MCF 10A (cell line): ENCODE data around the gene GDPD1. TPM values are rescaled to one million over a fixed set of nuclear protein-coding genes. Genes with fewer than 3 reads are reported as not detected.
"Not testable (repeated sequence)": the region's sequence is repeated elsewhere in the genome, so short reads cannot be mapped to it uniquely, and the experiment has no call there.

Source experiments
- BruUV-seq: library from RNA; stranded (reverse); fragments of 400-500 nt; replicated peaks from 2 replicates; lab custom pipeline; 2021; lab: Mats Ljungman, UMichigan
- CTCF ChIA-PET: fragments of 300-600 bp; sonication (Branson Sonifier 250); formaldehyde crosslinking; extraction: SDS; loops from one replicate; lab custom pipeline; 2021; ENCODE audit warnings: antibody characterized with exemption, inconsistent platforms; lab: Yijun Ruan, JAX
- POLR2A ChIA-PET: fragments of 300-600, 350-650 bp; sonication (Branson Sonifier 250); formaldehyde crosslinking; extraction: SDS; loops from one replicate; lab custom pipeline; 2020; ENCODE audit warnings: antibody characterized with exemption, inconsistent platforms; lab: Yijun Ruan, JAX
- DNase-seq: peaks from one replicate; pipeline ENCODE4 v3.0.0-alpha.2; 2018; ENCODE audit not compliant: unreplicated experiment
- H3K27ac Mint-ChIP-seq: one replicate; pipeline ENCODE4 v1.8.0; 2022; ENCODE audit warnings: mild to moderate bottlenecking, low read depth, mixed read lengths; ENCODE audit not compliant: unreplicated experiment
- H3K27me3 Mint-ChIP-seq: one replicate; pipeline ENCODE4 v1.8.0; 2022; ENCODE audit warnings: mixed read lengths; ENCODE audit not compliant: insufficient read depth, unreplicated experiment
- H3K36me3 Mint-ChIP-seq: one replicate; pipeline ENCODE4 v1.8.0; 2022; ENCODE audit warnings: mild to moderate bottlenecking, moderate library complexity, mixed read lengths; ENCODE audit not compliant: insufficient read depth, unreplicated experiment
- H3K4me1 Mint-ChIP-seq: one replicate; pipeline ENCODE4 v1.8.0; 2022; ENCODE audit warnings: mixed read lengths; ENCODE audit not compliant: insufficient read depth, unreplicated experiment
- H3K4me3 Mint-ChIP-seq: one replicate; pipeline ENCODE4 v1.8.0; 2022; ENCODE audit warnings: mild to moderate bottlenecking, moderate library complexity, mixed read lengths; ENCODE audit not compliant: unreplicated experiment
- H3K9me3 Mint-ChIP-seq: one replicate; pipeline ENCODE4 v1.8.0; 2022; ENCODE audit warnings: mixed read lengths; ENCODE audit not compliant: unreplicated experiment
- CTCF ChIP-seq: fragments of 200-600 bp; IDR thresholded peaks from one replicate; pipeline ENCODE4 v1.8.0; 2022; ENCODE audit warnings: antibody characterized with exemption, mild to moderate bottlenecking; ENCODE audit not compliant: unreplicated experiment
- intact Hi-C: fragments of 100-400 bp; cut with micrococcal nuclease; formaldehyde crosslinking; loops from 2 replicates; pipeline ENCODE4 v1.14.1; 2022
- total RNA-seq: library from RNA; stranded (reverse); gene quantifications from 2 replicates; pipeline ENCODE4 v1.2.3, GENCODE V29; 2022

The GDPD1 gene
- total RNA-seq, 1 experiment from 2014 or later: 2.9 TPM

- TF ChIP-seq CTCF: no peak
- BruUV-seq: no TSS peak
- Mint-ChIP-seq H3K27ac (no peak overlapping the region), H3K9me3 (no peaks in the 10 kb centered on the region), H3K36me3 (no peaks in the 10 kb centered on the region), H3K27me3 (no peaks in the 10 kb centered on the region), H3K4me1 (no peaks in the 10 kb centered on the region), H3K4me3 (no peak overlapping the region)
- POLR2A ChIA-PET: no interaction called here
- no peak for DNase-seq
- CTCF ChIA-PET: no interaction called here
- intact Hi-C loops: no loop called here
Observed at GRCh38 chr17:59284317-59284716, 64.0 kb downstream of the GDPD1 start.

GRCh38 chr17:59287452-59287851 lies 67.1 kb downstream of the GDPD1 start:
- H3K27ac Mint-ChIP-seq: no peak overlapping the region
- no peak overlapping the region for H3K4me3 Mint-ChIP-seq
- no TSS peak for BruUV-seq
- H3K9me3 Mint-ChIP-seq: no peaks in the 10 kb centered on the region
- no peak for TF ChIP-seq CTCF
- H3K36me3 Mint-ChIP-seq: no peaks in the 10 kb centered on the region
- DNase-seq: peak; percentile 36
- CTCF ChIA-PET: no interaction called here
- no peaks in the 10 kb centered on the region for H3K27me3 Mint-ChIP-seq
- POLR2A ChIA-PET: no interaction called here
- H3K4me1 Mint-ChIP-seq: no peaks in the 10 kb centered on the region
- intact Hi-C loops: no loop called here

GRCh38 chr17:59287891-59288290 lies 67.6 kb downstream of the GDPD1 start:
- POLR2A ChIA-PET: no interaction called here
- DNase-seq: no peak
- Mint-ChIP-seq H3K27ac (no peak overlapping the region), H3K36me3 (no peaks in the 10 kb centered on the region), H3K27me3 (no peaks in the 10 kb centered on the region), H3K4me3 (no peak overlapping the region), H3K9me3 (no peaks in the 10 kb centered on the region), H3K4me1 (no peaks in the 10 kb centered on the region)
- TF ChIP-seq CTCF: no peak
- intact Hi-C loops: no loop called here
- CTCF ChIA-PET: no interaction called here
- no TSS peak for BruUV-seq

- intact Hi-C loops: no loop called here
- no peaks in the 10 kb centered on the region for H3K4me1 Mint-ChIP-seq
- BruUV-seq: no TSS peak
- ChIA-PET CTCF (no interaction called here), POLR2A (interaction anchor here (0.7 kb wide), 1 partner anchor 17 kb away, joined by 5 read pairs; no protein-coding TSS in a partner anchor)
- H3K9me3 Mint-ChIP-seq: no peaks in the 10 kb centered on the region
- no peak overlapping the region for H3K27ac Mint-ChIP-seq
- DNase-seq: no peak
- TF ChIP-seq CTCF: no peak
- H3K36me3 Mint-ChIP-seq: no peaks in the 10 kb centered on the region
- H3K4me3 Mint-ChIP-seq: no peak overlapping the region
- no peaks in the 10 kb centered on the region for H3K27me3 Mint-ChIP-seq
Observed at GRCh38 chr17:59289981-59290301, 69.6 kb downstream of the GDPD1 start.

GRCh38 chr17:59290302-59290998 lies 70.1 kb downstream of the GDPD1 start:
- H3K36me3 Mint-ChIP-seq, H3K9me3 Mint-ChIP-seq, BruUV-seq, H3K4me3 Mint-ChIP-seq, H3K4me1 Mint-ChIP-seq, H3K27ac Mint-ChIP-seq, CTCF ChIA-PET, DNase-seq, H3K27me3 Mint-ChIP-seq, POLR2A ChIA-PET, intact Hi-C loops: not testable (repeated sequence)
